ENCODE results near the gene TOGARAM1.

TOGARAM1 gene

DNA sequence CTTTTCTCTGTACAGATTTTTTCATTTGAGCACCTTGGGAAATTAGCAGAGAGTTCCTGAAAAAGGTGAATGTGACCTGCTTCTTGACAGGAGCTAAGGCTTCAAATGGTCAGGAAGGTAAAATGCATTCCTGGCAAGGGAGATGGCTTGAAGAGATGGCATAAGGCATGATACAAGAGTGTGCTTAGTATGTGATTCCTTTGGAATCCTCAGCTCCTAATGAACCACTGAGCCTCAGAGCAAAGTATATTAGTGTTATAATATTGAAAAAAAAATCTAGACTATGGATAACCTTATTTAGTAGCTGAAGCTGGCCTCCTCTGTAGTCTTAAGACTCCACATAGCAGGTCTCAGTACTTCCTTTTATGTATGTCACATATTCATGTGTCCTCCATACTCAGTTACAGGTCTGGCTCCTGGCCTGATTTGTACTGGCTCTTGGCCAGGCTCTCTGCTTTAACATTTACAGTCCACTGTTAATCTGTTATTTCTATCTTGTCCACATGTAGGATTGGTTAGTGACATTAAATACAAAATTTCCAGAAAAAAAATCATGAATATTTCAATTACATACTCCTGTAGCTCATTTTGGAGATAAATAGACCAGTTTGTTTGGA, 17.9 kb downstream of the TOGARAM1 start:
- Mint-ChIP-seq H3K4me3 (no peak overlapping the region), H3K36me3 (peaks cover 9% of the 10 kb centered on the region), H3K4me1 (ENCODE audit: low read depth) (peaks cover 31% of the 10 kb centered on the region), H3K9me3 (ENCODE audit: low read depth) (no peaks in the 10 kb centered on the region), H3K27ac (no peak overlapping the region), H3K27me3 (no peaks in the 10 kb centered on the region)

DNA sequence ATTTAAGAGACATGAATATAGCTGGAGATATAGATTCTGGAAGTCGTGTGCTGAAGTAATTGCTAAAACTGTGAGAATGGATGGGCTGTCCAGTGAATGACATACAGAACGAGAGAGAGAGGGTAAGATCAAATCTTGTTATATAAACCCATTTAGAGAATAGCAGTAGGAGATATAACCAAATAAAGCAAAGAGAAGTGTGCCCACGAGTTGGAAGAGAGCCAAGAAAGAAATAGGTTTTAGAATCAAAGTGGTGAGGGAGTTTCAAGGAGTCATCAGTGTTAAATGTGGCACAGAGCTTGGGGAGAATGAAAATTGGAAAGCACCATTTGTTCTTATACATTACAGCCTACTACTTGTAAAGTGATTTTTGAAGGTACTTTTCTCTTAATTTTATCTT, 19.2 kb downstream of the TOGARAM1 start:
- H3K36me3 Mint-ChIP-seq = peaks cover 7% of the 10 kb centered on the region
- H3K9me3 Mint-ChIP-seq (ENCODE audit: low read depth) = no peaks in the 10 kb centered on the region
- H3K4me3 Mint-ChIP-seq = no peak overlapping the region
- peaks cover 29% of the 10 kb centered on the region for H3K4me1 Mint-ChIP-seq (ENCODE audit: low read depth)
- no peak overlapping the region for H3K27ac Mint-ChIP-seq
- H3K27me3 Mint-ChIP-seq = no peaks in the 10 kb centered on the region

DNA sequence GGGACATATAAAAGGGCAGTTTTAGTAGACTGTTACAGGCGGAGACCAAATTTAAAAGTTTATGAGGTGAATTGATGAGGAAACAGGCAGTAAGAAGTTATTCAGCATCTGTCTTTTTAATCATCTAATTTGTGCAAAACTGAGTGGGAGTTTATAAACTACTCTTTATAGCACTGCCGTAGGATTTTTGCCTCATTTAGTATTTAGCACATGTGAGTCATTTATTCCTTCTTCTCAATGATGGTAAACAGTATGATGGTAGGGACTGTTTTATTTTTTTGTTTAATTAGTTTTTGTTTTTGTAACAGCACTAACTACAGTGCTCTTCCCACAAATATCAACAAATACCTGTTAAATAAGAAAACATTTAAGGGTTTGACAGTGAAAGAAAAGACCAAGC, 20.6 kb downstream of the TOGARAM1 start:
- peaks cover 27% of the 10 kb centered on the region for H3K4me1 Mint-ChIP-seq (ENCODE audit: low read depth)
- no peak overlapping the region for H3K4me3 Mint-ChIP-seq
- H3K27me3 Mint-ChIP-seq = no peaks in the 10 kb centered on the region
- H3K9me3 Mint-ChIP-seq (ENCODE audit: low read depth) = no peaks in the 10 kb centered on the region
- H3K27ac Mint-ChIP-seq = no peak overlapping the region
- H3K36me3 Mint-ChIP-seq = peaks cover 5% of the 10 kb centered on the region

GRCh38 chr14:44988694-44989093, 26.7 kb downstream of the TOGARAM1 start:
- Mint-ChIP-seq H3K9me3 (ENCODE audit: low read depth) (no peaks in the 10 kb centered on the region), H3K36me3 (peaks cover 8% of the 10 kb centered on the region), H3K4me1 (ENCODE audit: low read depth) (peaks cover 12% of the 10 kb centered on the region), H3K4me3 (no peak overlapping the region), H3K27me3 (no peaks in the 10 kb centered on the region), H3K27ac (no peak overlapping the region)

- no peak overlapping the region for H3K27ac Mint-ChIP-seq
- H3K4me1 Mint-ChIP-seq (ENCODE audit: low read depth) = peaks cover 12% of the 10 kb centered on the region
- H3K9me3 Mint-ChIP-seq (ENCODE audit: low read depth) = no peaks in the 10 kb centered on the region
- H3K36me3 Mint-ChIP-seq = peaks cover 8% of the 10 kb centered on the region
- H3K27me3 Mint-ChIP-seq = no peaks in the 10 kb centered on the region
- no peak overlapping the region for H3K4me3 Mint-ChIP-seq
These were observed 27.8 kb downstream of the TOGARAM1 start for GRCh38 chr14:44989497-44990440.

- peaks cover 8% of the 10 kb centered on the region for H3K36me3 Mint-ChIP-seq
- H3K27me3 Mint-ChIP-seq = no peaks in the 10 kb centered on the region
- peaks cover 12% of the 10 kb centered on the region for H3K4me1 Mint-ChIP-seq (ENCODE audit: low read depth)
- no peak overlapping the region for H3K27ac Mint-ChIP-seq
- H3K9me3 Mint-ChIP-seq (ENCODE audit: low read depth) = no peaks in the 10 kb centered on the region
- no peak overlapping the region for H3K4me3 Mint-ChIP-seq
These were observed 28.5 kb downstream of the TOGARAM1 start for GRCh38 chr14:44990533-44990932.

DNA sequence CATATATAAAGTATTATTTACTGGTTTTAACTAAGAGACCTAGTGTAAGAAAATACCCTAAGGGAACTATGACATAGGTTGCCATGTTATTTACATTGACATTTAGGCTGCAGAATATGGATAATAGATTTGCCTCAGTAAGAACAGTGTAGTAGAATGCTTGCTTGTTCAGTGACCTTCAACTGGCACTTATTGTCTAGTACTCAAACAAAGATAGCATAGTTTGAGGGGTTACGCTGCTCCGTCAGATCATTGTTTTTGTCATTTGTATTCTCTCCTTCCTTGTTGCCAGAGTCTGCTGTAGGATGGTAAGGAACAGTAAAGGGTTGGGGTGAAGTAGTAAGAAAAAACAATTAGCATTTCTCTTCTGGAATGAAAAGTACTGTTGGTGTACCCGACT, 33.2 kb downstream of the TOGARAM1 start:
- peaks cover 22% of the 10 kb centered on the region for H3K36me3 Mint-ChIP-seq
- no peak overlapping the region for H3K27ac Mint-ChIP-seq
- H3K9me3 Mint-ChIP-seq (ENCODE audit: low read depth) = no peaks in the 10 kb centered on the region

DNA sequence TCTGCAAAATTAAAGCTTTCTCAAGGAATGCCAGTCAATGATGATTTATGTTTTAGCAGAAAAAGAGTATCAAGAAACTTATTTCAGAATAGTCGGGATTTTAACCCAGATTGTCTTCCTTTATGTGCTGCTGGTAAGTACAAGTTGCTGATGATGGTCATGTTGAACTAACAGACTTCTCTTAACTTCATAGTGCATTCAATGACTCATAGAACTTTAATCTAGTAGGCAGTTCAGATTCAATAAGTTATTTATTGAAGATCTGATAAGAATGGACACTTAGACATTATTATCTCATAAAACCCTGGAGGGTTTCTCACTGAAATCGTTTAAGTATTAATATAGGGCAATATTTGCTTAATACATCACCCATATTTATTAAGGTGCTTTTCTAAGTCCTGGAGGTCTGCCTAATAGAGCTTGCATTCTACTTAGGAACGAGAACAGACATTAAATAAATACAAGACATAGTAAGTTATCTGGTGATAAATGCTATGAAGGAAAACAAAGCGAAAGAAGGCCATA, 33.8 kb downstream of the TOGARAM1 start:
- H3K9me3 Mint-ChIP-seq (ENCODE audit: low read depth) = no peaks in the 10 kb centered on the region
- H3K4me3 Mint-ChIP-seq = no peak overlapping the region
- H3K36me3 Mint-ChIP-seq = peaks cover 26% of the 10 kb centered on the region
- H3K27me3 Mint-ChIP-seq = no peaks in the 10 kb centered on the region
- no peak overlapping the region for H3K27ac Mint-ChIP-seq
- peaks cover 3% of the 10 kb centered on the region for H3K4me1 Mint-ChIP-seq (ENCODE audit: low read depth)

More for the DNA sequence above, 33.2 kb downstream of the TOGARAM1 start:
- H3K4me3 Mint-ChIP-seq = no peak overlapping the region
- H3K4me1 Mint-ChIP-seq (ENCODE audit: low read depth) = peaks cover 6% of the 10 kb centered on the region
- H3K27me3 Mint-ChIP-seq = no peaks in the 10 kb centered on the region

GRCh38 chr14:45003924-45004323, 41.9 kb downstream of the TOGARAM1 start:
- Mint-ChIP-seq H3K27me3 (no peaks in the 10 kb centered on the region), H3K4me1 (ENCODE audit: low read depth) (no peaks in the 10 kb centered on the region), H3K9me3 (ENCODE audit: low read depth) (no peaks in the 10 kb centered on the region), H3K36me3 (peaks cover 8% of the 10 kb centered on the region), H3K27ac (no peak overlapping the region), H3K4me3 (no peak overlapping the region)

DNA sequence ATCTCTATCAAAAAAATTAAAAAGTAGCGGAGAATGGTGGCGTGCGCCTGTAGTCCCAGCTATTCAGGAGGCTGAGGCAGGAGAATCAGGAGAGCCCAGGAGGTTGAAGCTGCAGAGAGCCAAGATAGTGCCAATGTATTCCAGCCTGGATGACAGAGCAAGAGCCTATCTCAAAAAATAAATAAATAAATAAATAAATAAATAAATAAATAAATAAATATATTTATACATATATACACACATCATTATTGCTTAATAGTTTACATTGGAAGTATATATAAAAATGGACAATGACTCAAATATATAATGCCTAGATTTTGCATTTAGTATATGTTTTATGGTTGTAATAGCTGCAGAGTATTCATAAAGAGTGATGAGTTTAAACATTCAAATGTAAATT, 53.1 kb downstream of the TOGARAM1 start:
- Mint-ChIP-seq H3K4me3 (no peak overlapping the region), H3K4me1 (ENCODE audit: low read depth) (no peaks in the 10 kb centered on the region), H3K27me3 (no peaks in the 10 kb centered on the region), H3K36me3 (peaks cover 25% of the 10 kb centered on the region), H3K9me3 (ENCODE audit: low read depth) (no peaks in the 10 kb centered on the region), H3K27ac (no peak overlapping the region)

- H3K36me3 Mint-ChIP-seq = peaks cover 12% of the 10 kb centered on the region
- no peaks in the 10 kb centered on the region for H3K4me1 Mint-ChIP-seq (ENCODE audit: low read depth)
- H3K9me3 Mint-ChIP-seq (ENCODE audit: low read depth) = no peaks in the 10 kb centered on the region
- no peaks in the 10 kb centered on the region for H3K27me3 Mint-ChIP-seq
- H3K4me3 Mint-ChIP-seq = no peak overlapping the region
- no peak overlapping the region for H3K27ac Mint-ChIP-seq
These were observed 66.2 kb downstream of the TOGARAM1 start for GRCh38 chr14:45028107-45028626.

- Mint-ChIP-seq H3K36me3 (peaks cover 31% of the 10 kb centered on the region), H3K4me3 (no peak overlapping the region), H3K4me1 (ENCODE audit: low read depth) (no peaks in the 10 kb centered on the region), H3K9me3 (ENCODE audit: low read depth) (no peaks in the 10 kb centered on the region), H3K27ac (no peak overlapping the region), H3K27me3 (no peaks in the 10 kb centered on the region)
These were observed 72.7 kb downstream of the TOGARAM1 start for GRCh38 chr14:45034730-45035129.

DNA sequence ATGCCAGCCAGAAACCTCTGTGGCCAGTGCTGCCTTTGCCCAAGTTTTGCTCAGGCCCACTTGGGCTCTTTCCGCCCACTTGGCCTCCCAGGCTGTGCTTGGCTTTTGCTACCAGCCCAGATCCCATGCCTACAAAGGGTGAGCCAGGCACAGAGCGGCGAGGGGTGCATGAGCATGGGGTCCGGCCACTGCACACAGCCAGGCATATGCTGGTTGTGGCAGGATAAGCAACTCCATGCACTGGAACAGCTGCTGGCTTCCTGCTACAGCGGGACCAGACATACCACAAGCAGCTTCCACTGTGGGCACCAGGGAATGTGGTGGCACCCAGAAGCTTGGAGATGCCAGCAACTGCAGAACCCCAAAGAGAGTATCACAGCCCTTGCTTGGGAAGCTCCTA, 76.3 kb downstream of the TOGARAM1 start:
- H3K27ac Mint-ChIP-seq = no peak overlapping the region
- no peaks in the 10 kb centered on the region for H3K4me1 Mint-ChIP-seq (ENCODE audit: low read depth)
- H3K9me3 Mint-ChIP-seq (ENCODE audit: low read depth) = no peaks in the 10 kb centered on the region
- no peak overlapping the region for H3K4me3 Mint-ChIP-seq
- H3K36me3 Mint-ChIP-seq = peaks cover 33% of the 10 kb centered on the region
- H3K27me3 Mint-ChIP-seq = no peaks in the 10 kb centered on the region

GRCh38 chr14:45038865-45039264, 76.9 kb downstream of the TOGARAM1 start:
- H3K27ac Mint-ChIP-seq = no peak overlapping the region
- no peaks in the 10 kb centered on the region for H3K9me3 Mint-ChIP-seq (ENCODE audit: low read depth)
- no peaks in the 10 kb centered on the region for H3K27me3 Mint-ChIP-seq
- H3K4me1 Mint-ChIP-seq (ENCODE audit: low read depth) = no peaks in the 10 kb centered on the region
- no peak overlapping the region for H3K4me3 Mint-ChIP-seq
- peaks cover 31% of the 10 kb centered on the region for H3K36me3 Mint-ChIP-seq

GRCh38 chr14:45039390-45039789, 77.4 kb downstream of the TOGARAM1 start:
- Mint-ChIP-seq H3K4me3 (no peak overlapping the region), H3K27ac (no peak overlapping the region), H3K4me1 (ENCODE audit: low read depth) (no peaks in the 10 kb centered on the region), H3K36me3 (peaks cover 30% of the 10 kb centered on the region), H3K9me3 (ENCODE audit: low read depth) (no peaks in the 10 kb centered on the region), H3K27me3 (no peaks in the 10 kb centered on the region)

Measured in activated naive CD8-positive, alpha-beta T cell (primary cell).